Activated T-cell treated with anti-CD3 and anti-CD28 coated beads for 4 hours (primary cell): ENCODE data around the gene WNT6.

Experiments
- DNase-seq: peaks from one replicate; pipeline ENCODE4 v3.0.0-alpha.2; 2020

Gene WNT6

GRCh38 chr2:218859556-218859987 lies at the start of gene WNT6:
Gene WNT6 (plus strand): TSS chr2:218859805. CDS start chr2:218860038, 233 bp downstream.
- DNase-seq = no peak

DNA sequence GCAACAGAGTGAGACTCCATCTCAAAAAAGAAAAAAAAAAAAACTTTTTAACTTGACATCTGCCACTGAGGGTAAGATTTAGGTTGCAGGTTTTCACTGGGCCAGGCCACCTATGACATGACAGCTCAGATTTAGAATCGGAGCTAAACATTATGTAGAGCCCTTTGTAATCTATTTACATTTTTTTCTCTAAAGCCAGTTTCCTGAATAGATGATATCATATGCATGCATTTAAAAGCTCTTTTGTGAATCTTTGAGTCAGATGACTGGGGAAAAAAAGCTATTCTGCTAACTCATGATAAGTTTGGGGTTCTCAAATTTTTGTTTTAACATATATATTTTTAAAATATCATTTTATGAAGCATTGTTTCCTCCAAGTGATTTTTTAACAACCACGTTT lies 49.3 kb upstream of the WNT6 start:
- no peak for DNase-seq

GRCh38 chr2:218811382-218811781 lies 48.2 kb upstream of the WNT6 start:
- DNase-seq = no peak

DNA sequence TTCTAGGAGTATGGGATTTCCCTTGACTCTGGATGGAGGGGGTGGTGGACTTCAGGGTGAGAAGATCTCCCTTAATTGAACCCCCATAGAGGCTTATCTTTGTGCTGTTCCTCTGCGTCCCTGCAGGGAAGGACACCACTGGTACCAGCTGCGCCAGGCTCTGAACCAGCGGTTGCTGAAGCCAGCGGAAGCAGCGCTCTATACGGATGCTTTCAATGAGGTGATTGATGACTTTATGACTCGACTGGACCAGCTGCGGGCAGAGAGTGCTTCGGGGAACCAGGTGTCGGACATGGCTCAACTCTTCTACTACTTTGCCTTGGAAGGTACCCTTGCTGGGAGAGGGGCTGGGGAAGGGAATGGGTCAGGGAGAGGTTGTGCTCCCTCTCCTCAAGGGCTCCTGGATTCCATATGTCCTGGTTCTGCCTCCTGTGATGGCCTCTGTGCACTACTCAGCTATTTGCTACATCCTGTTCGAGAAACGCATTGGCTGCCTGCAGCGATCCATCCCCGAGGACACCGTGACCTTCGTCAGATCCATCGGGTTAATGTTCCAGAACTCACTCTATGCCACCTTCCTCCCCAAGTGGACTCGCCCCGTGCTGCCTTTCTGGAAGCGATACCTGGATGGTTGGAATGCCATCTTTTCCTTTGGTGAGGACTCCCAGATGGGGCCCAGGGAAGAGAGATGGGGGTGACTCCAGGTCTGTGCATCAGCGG lies 47.3 kb upstream of the WNT6 start:
- DNase-seq = no peak

DNA sequence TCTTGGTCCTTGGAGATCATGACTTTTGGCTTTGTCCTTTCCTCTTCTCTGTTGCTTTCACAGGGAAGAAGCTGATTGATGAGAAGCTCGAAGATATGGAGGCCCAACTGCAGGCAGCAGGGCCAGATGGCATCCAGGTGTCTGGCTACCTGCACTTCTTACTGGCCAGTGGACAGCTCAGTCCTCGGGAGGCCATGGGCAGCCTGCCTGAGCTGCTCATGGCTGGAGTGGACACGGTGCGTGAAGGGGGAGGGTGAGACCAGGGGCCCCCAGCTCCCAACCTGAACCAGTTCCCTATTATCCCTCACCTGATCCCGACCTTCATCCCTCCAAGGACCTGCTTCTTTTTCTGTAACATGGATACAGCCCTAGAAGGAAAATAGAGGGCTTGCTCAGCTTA lies 46.7 kb upstream of the WNT6 start:
- no peak for DNase-seq

- DNase-seq = no peak
Observed at GRCh38 chr2:218813771-218814460, 45.7 kb upstream of the WNT6 start.

DNA sequence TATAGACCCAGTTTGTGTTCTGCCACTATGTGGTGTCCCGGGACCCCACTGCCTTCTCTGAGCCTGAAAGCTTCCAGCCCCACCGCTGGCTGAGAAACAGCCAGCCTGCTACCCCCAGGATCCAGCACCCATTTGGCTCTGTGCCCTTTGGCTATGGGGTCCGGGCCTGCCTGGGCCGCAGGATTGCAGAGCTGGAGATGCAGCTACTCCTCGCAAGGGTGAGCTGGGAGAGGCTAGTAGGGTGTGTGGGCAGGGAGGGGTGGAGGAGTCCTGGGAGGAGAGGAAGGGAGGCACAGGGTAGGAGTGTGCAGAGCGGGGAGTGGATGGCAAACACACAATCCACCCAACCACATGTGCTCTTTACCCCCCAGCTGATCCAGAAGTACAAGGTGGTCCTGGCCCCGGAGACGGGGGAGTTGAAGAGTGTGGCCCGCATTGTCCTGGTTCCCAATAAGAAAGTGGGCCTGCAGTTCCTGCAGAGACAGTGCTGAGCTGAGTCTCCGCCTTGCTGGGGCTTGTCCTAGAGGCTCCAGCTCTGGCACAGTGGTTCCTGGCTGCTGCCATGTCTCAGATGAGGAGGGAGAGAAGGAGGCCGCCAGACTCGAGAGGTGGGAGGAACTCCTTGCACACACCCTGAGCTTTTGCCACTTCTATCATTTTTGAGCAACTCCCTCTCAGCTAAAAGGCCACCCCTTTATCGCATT lies 44.9 kb upstream of the WNT6 start:
- DNase-seq = no peak

GRCh38 chr2:218815244-218815637 lies 44.4 kb upstream of the WNT6 start:
- DNase-seq = no peak

DNA sequence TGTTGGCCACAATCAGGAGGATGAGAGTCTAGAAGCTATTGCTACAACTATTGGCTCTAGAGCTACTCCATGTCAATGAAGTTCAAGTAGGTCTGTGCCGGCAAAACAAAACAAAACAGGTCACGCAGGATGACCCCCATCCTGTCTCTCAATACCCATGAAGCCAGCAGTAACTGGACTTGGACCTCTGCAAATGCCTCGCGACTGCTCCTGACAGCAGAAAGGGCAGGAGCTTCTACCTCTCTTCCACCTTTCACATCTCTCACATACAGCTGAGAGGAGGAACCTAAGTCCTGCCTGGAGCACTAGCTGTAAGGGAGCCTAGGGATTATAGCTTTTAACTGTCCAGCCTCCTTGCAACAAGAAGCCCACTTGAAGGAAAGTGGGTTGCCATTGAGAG lies 44.0 kb upstream of the WNT6 start:
- no peak for DNase-seq

DNA sequence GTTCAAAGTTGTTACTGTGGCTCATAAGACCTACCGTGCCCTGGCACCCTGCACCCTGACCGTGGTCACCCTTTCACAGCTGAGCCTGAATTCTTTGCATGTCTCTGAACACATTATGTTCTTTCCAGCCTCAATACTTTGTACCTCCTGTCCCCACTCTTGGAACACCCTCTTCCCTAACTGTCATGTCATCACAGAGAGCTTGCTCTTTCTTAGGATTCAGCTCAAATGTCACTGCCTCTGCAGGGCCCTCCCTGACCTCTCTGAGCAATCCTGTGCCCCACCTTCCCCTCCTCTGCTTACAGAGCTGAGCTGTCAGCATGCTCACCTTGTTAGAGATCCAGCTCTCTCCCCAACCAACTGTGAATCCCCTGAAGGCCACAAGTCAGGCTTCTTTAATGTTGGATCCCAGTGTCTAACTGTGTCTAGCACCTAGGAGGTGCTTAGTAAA lies 43.0 kb upstream of the WNT6 start:
- DNase-seq = no peak

GRCh38 chr2:218819093-218819492 lies 40.5 kb upstream of the WNT6 start:
- no peak for DNase-seq

DNA sequence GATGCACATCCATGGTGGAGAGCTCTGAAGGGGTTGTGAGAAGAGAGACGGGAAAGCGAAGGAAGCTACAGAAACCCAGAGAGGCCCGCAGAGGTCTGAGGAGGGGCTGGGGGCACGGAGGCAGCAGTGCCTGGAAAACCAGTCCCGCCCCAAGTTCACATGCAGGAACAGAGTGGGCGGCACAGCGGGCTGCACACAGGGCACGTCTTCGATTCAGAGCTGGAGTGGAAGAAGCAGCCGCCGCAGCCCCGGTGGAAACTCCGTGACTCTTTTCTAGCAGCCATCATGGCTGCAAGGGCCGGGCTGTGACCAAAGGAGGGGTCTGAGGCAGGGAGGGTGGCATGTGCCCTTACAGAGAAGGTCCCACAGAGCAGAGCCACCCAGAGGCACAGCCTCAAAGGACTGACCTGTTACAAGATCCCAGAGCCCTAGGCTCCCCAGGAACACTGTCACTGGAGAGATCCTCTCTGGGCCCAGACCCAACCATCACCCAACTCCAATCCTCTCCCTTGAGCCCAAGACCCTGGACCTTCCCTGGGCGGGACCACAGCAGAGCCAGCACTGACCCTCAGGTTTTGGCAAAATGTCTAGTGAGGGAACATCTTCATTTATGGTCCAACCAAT lies 38.7 kb upstream of the WNT6 start:
- no peak for DNase-seq

GRCh38 chr2:218821605-218822211 lies 37.9 kb upstream of the WNT6 start:
- DNase-seq = no peak

- no peak for DNase-seq
Observed at GRCh38 chr2:218822622-218823021, 37.0 kb upstream of the WNT6 start.

DNA sequence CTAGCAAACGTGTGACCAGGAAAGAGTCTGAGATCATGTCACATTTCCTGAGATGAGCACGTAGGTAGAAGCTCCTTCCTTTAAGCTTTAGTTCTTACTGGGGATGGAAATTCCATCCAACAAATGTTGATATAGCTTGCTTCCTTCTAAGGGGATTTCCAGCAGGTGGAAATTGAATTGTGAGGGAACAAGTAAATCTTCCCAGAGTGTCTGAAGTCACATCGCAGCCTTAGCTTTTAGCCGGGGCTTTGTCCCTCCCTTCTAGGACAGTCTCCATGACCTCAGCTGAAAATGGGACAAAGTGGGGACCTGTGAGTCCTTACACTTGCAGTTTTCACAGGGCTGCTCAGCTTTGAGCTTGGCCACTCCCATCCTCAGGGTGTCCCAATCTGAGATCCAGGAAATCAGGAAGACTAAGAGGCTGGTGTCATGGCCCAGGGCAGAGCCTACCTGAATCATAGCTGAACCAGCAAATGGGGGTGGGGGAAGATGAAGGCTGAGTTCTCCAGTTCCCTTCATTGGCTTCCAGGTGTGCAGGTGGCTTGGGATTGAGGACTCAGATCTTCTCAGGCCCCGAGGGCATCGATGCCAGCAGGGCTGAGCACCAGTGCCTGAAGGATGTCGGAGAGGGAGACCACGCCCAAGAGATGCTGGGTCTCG lies 36.3 kb upstream of the WNT6 start:
- DNase-seq = no peak

DNA sequence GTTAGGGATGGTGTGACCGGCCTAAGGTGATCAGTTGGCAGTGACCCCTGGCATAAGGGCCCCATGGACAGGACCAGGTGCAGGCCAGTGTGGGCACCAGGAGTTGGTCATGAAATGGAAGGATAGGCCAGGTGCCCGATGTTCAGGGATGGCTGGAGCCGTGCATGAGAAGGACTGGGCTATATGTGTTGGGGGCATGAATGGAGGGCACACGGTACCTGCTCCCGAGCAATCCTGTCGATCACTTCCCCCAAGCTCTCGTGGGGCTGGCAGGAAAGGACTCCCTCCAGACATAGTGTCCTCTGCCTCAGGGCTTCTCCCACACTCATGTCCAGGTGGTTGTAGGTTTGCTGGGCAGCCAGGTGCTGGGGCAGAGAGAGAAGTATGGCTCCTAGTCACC lies 35.6 kb upstream of the WNT6 start:
- DNase-seq = no peak

- DNase-seq = no peak
Observed at GRCh38 chr2:218826791-218827190, 32.8 kb upstream of the WNT6 start.

- no peak for DNase-seq
Observed at GRCh38 chr2:218827701-218828476, 31.7 kb upstream of the WNT6 start.

DNA sequence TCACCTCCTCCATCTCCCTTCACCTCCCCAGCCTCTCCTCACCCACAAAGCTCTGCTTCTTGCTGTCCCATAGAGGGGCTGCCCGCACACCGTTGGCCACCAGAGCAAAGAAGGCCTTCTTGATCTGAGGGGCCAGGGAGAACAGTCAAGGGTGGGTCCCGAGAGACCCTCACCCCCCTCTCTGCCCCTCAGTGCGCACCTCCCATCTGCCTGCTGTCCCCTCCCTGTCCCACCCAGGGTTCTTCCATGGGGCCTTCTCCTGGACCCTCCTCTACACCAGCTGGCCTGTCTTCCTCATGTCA lies 31.2 kb upstream of the WNT6 start:
- DNase-seq = no peak

- DNase-seq = no peak
Observed at GRCh38 chr2:218829868-218830451, 29.6 kb upstream of the WNT6 start.

GRCh38 chr2:218830526-218831306 lies 28.9 kb upstream of the WNT6 start:
- DNase-seq = no peak
